Head of caudate nucleus (tissue), 42 donors: ENCODE measurements around the gene DOK5.

Experiments
- DNase-seq, 42 donors: peaks; one replicate each; pipeline versions ENCODE4 v3.0.0 to v3.0.0-alpha.2; 2020 to 2021; ENCODE audit warnings: mixed read lengths in 7 of 42
- intact Hi-C: fragments of 100-400 bp; cut with DNase I; formaldehyde crosslinking; loops from one replicate; pipeline ENCODE4 v1.15.0; 2022

Gene DOK5

GRCh38 chr20:54589402-54590030 lies 114.1 kb downstream of the DOK5 start:
- intact Hi-C loops = no loop called here
- no peak for DNase-seq

- intact Hi-C loops = no loop called here
- no peak for DNase-seq
These were observed 115.5 kb downstream of the DOK5 start for GRCh38 chr20:54590856-54591255.

GRCh38 chr20:54596651-54597050 lies 121.3 kb downstream of the DOK5 start:
- DNase-seq = no peak
- intact Hi-C loops = no loop called here

- no peak for DNase-seq
- intact Hi-C loops = no loop called here
These were observed 123.0 kb downstream of the DOK5 start for GRCh38 chr20:54598352-54598751.

- DNase-seq = no peak
- intact Hi-C loops = no loop called here
These were observed 125.2 kb downstream of the DOK5 start for GRCh38 chr20:54600634-54601033.

GRCh38 chr20:54601831-54602515 lies 126.6 kb downstream of the DOK5 start:
- intact Hi-C loops = no loop called here
- DNase-seq = no peak

GRCh38 chr20:54605319-54605718 lies 129.9 kb downstream of the DOK5 start:
- intact Hi-C loops = no loop called here
- no peak for DNase-seq

- intact Hi-C loops = no loop called here
- no peak for DNase-seq
These were observed 131.0 kb downstream of the DOK5 start for GRCh38 chr20:54606380-54606779.

- intact Hi-C loops = no loop called here
- no peak for DNase-seq
These were observed 132.8 kb downstream of the DOK5 start for GRCh38 chr20:54608039-54608745.

GRCh38 chr20:54608943-54609342 lies 133.6 kb downstream of the DOK5 start:
- intact Hi-C loops = no loop called here
- no peak for DNase-seq

GRCh38 chr20:54611708-54612412 lies 136.5 kb downstream of the DOK5 start:
- intact Hi-C loops = no loop called here
- no peak for DNase-seq

GRCh38 chr20:54618412-54618811 lies 143.0 kb downstream of the DOK5 start:
- no peak for DNase-seq
- intact Hi-C loops = no loop called here

GRCh38 chr20:54619181-54619580 lies 143.8 kb downstream of the DOK5 start:
- intact Hi-C loops = no loop called here
- DNase-seq = peak in 35 of 42 donors; percentile 10 to 82 (median 42)

- DNase-seq = no peak
- intact Hi-C loops = no loop called here
These were observed 144.3 kb downstream of the DOK5 start for GRCh38 chr20:54619682-54620081.

GRCh38 chr20:54620611-54621010 lies 145.2 kb downstream of the DOK5 start:
- intact Hi-C loops = no loop called here

GRCh38 chr20:54622333-54623295 lies 147.2 kb downstream of the DOK5 start:
- intact Hi-C loops = no loop called here
- DNase-seq = peak in 19 of 42 donors; percentile 9 to 50 (median 25)

More at GRCh38 chr20:54620611-54621010, 145.2 kb downstream of the DOK5 start:
- no peak for DNase-seq

- intact Hi-C loops = no loop called here
- DNase-seq = no peak
These were observed 148.7 kb downstream of the DOK5 start for GRCh38 chr20:54623991-54624569.

GRCh38 chr20:54624706-54625390 lies 149.5 kb downstream of the DOK5 start:
- intact Hi-C loops = no loop called here

More at GRCh38 chr20:54624706-54625390, 149.5 kb downstream of the DOK5 start:
- DNase-seq = peak in 38 of 42 donors; percentile 22 to 90 (median 65)
